GM18517 (cell line): ENCODE results near the gene NRIP2.
"Not testable (repeated sequence)": the region's sequence is repeated elsewhere in the genome, so short reads cannot be mapped to it uniquely, and the experiment has no call there.

Source experiments
- ATAC-seq: cut with Tn5 transposase; IDR thresholded peaks from one replicate; pipeline ENCODE4 v1.9.1; 2021; ENCODE audit warnings: mild to moderate bottlenecking, moderate library complexity; ENCODE audit not compliant: unreplicated experiment

Gene NRIP2

GRCh38 chr12:2834581-2835491 lies at the start of gene NRIP2:
TSS of gene NRIP2 (minus strand) at chr12:2835035. CDS start at chr12:2834983, 52 bp downstream.
- ATAC-seq = no peak

GRCh38 chr12:2879853-2880252 lies 45.0 kb upstream of the NRIP2 start:
- no peak for ATAC-seq

GRCh38 chr12:2877953-2878732 lies 43.3 kb upstream of the NRIP2 start:
- ATAC-seq = no peak

- ATAC-seq = peak; percentile 80
Observed at GRCh38 chr12:2877047-2877952, 42.5 kb upstream of the NRIP2 start, which contains the start of the genes FOXM1 and RHNO1. TSS of gene FOXM1 (minus strand) at chr12:2877174. CDS start at chr12:2874478, 2,696 bp downstream. TSS of gene RHNO1 (plus strand) at chr12:2877223. CDS start at chr12:2885367, 8,144 bp downstream.

- peak; percentile 6 for ATAC-seq
Observed at GRCh38 chr12:2876431-2877046, 41.7 kb upstream of the NRIP2 start.

GRCh38 chr12:2868986-2869632 lies 34.3 kb upstream of the NRIP2 start:
- ATAC-seq = not testable (repeated sequence)

- no peak for ATAC-seq
Observed at GRCh38 chr12:2864198-2864597, 29.4 kb upstream of the NRIP2 start.

GRCh38 chr12:2863402-2863801 lies 28.6 kb upstream of the NRIP2 start:
- ATAC-seq = not testable (repeated sequence)

- no peak for ATAC-seq
Observed at GRCh38 chr12:2862876-2863275, 28.0 kb upstream of the NRIP2 start.

GRCh38 chr12:2860170-2860569 lies 25.3 kb upstream of the NRIP2 start:
- ATAC-seq = no peak

GRCh38 chr12:2858944-2859421 lies 24.1 kb upstream of the NRIP2 start:
- no peak for ATAC-seq

GRCh38 chr12:2858334-2858733 lies 23.5 kb upstream of the NRIP2 start:
- ATAC-seq = no peak

GRCh38 chr12:2857576-2857975 lies 22.7 kb upstream of the NRIP2 start:
- no peak for ATAC-seq

GRCh38 chr12:2857021-2857431 lies 22.2 kb upstream of the NRIP2 start, which contains the start of gene TEX52:
TSS of gene TEX52 (minus strand) at chr12:2857039. CDS start at chr12:2857026, 13 bp downstream.
- ATAC-seq = no peak

GRCh38 chr12:2856051-2856450 lies 21.2 kb upstream of the NRIP2 start:
- no peak for ATAC-seq

GRCh38 chr12:2855546-2855945 lies 20.7 kb upstream of the NRIP2 start:
- ATAC-seq = no peak

- no peak for ATAC-seq
Observed at GRCh38 chr12:2854669-2855453, 20.0 kb upstream of the NRIP2 start.

GRCh38 chr12:2853626-2854025 lies 18.8 kb upstream of the NRIP2 start:
- ATAC-seq = no peak

GRCh38 chr12:2851931-2852330 lies 17.1 kb upstream of the NRIP2 start:
- ATAC-seq = no peak
